Activated naive CD4-positive, alpha-beta T cell treated with anti-CD3 and anti-CD28 coated beads, Interleukin-2, amount 10 ng/mL, durations not matched to agents 7 days and 5 days (primary cell): ENCODE measurements around the gene FGFRL1.

Experiments used
- CTCF ChIA-PET: fragments of 350-600 bp; sonication (Branson Sonifier 250); formaldehyde crosslinking; loops from one replicate; lab custom pipeline; 2021; ENCODE audit warnings: antibody characterized with exemption; lab: Charles Lee
- DNase-seq: peaks from one replicate; pipeline ENCODE4 v3.0.0-alpha.2; 2020
- H3K27ac Mint-ChIP-seq: one replicate; pipeline ENCODE4 v1.8.0; 2021; ENCODE audit warnings: mild to moderate bottlenecking, moderate library complexity, mixed read lengths
- H3K27me3 Mint-ChIP-seq: one replicate; pipeline ENCODE4 v1.8.0; 2021; ENCODE audit warnings: mild to moderate bottlenecking, mixed read lengths
- H3K36me3 Mint-ChIP-seq: one replicate; pipeline ENCODE4 v1.8.0; 2021; ENCODE audit warnings: mixed read lengths
- H3K4me1 Mint-ChIP-seq: one replicate; pipeline ENCODE4 v1.8.0; 2021; ENCODE audit warnings: mixed read lengths
- H3K4me3 Mint-ChIP-seq: one replicate; pipeline ENCODE4 v1.8.0; 2021; ENCODE audit warnings: mild to moderate bottlenecking, moderate library complexity, mixed read lengths
- H3K9me3 Mint-ChIP-seq: one replicate; pipeline ENCODE4 v1.8.0; 2021; ENCODE audit warnings: mixed read lengths

Gene FGFRL1

DNA sequence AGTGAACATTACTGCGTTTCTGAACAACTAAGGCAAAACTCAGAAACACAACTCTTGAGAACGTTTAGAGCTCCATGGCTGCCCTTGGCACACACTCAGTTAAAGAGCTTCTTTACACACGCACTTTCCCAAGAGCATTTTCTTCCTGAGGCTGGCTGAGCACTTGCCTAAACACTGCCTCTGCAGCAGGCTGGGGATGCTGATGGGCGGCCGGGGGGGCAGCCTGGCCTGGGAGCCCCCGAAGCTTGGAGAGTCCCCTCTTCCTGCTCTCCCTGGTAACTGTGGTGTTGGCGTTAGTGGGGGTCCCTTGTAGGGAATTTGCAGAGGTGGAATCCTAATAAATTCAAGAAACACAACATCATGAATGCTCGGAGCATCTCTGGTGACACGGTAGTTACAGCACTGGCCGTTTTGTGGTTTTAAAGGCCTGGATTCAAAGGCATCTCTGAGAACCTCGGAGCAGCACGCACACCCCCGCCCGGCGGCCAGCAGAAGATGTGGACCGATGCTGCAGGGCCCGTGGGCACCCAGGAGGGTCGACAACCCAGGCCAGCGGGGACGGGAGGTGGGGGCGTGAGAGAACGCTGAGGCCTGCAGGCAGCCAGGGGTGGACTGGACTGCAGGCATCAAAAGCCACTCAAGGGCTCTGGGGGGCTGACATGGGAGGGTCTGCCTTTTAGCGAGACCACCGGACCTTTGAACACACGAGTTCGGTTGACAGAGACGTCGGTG, 45.4 kb downstream of the FGFRL1 start:
- H3K27me3 Mint-ChIP-seq: peaks cover 53% of the 10 kb centered on the region
- CTCF ChIA-PET: no interaction called here
- H3K9me3 Mint-ChIP-seq: no peaks in the 10 kb centered on the region
- H3K36me3 Mint-ChIP-seq: no peaks in the 10 kb centered on the region
- H3K4me3 Mint-ChIP-seq: no peak overlapping the region
- peaks cover 11% of the 10 kb centered on the region for H3K4me1 Mint-ChIP-seq
- H3K27ac Mint-ChIP-seq: no peak overlapping the region
- DNase-seq: peak; percentile 9

- peak; percentile 16 for DNase-seq
- Mint-ChIP-seq H3K9me3 (no peaks in the 10 kb centered on the region), H3K27ac (no peak overlapping the region), H3K4me1 (peaks cover 15% of the 10 kb centered on the region), H3K4me3 (no peak overlapping the region), H3K36me3 (no peaks in the 10 kb centered on the region), H3K27me3 (peaks cover 50% of the 10 kb centered on the region)
- CTCF ChIA-PET: no interaction called here
Measured at GRCh38 chr4:1057403-1057745, 45.9 kb downstream of the FGFRL1 start.

- Mint-ChIP-seq H3K36me3 (no peaks in the 10 kb centered on the region), H3K9me3 (no peaks in the 10 kb centered on the region), H3K27me3 (peaks cover 47% of the 10 kb centered on the region), H3K27ac (no peak overlapping the region), H3K4me3 (no peak overlapping the region), H3K4me1 (peaks cover 20% of the 10 kb centered on the region)
- CTCF ChIA-PET: no interaction called here
- DNase-seq: peak; percentile 10
Measured at GRCh38 chr4:1058198-1058996, 47.0 kb downstream of the FGFRL1 start.

DNA sequence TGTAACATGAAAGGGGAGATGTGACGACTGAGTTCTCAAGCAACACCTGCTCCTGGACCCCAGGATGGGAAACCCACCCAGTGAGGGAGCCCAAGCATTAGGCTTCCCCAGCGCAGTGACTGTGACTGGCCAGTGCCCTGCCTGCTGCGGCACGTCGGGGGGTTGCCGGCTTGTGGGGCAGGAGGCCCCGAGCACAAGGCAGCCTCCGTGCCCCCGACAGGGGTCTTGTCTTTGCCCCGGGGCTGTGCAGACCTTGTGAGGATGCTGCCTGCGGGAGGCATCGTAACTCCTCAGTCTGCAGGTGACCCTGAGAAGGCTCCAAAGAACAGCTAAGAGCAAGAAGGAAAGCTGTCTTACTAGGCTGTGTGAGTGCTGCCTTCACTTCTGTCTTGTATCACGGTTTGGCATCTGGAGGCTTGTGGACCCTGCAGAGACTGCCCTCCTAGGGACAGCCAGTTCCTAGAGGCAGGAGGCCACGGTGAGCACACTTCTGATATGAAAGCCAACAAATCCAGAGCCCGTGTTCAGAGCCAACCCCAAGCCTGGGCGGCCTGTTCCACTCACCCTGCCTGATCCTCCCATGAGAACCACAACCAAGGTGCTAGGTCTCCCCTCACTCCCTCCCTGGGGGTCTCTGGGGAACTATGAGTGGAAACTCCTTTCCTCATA, 47.7 kb downstream of the FGFRL1 start:
- peaks cover 20% of the 10 kb centered on the region for H3K4me1 Mint-ChIP-seq
- peaks cover 44% of the 10 kb centered on the region for H3K27me3 Mint-ChIP-seq
- DNase-seq: peak; percentile 15
- no peak overlapping the region for H3K4me3 Mint-ChIP-seq
- CTCF ChIA-PET: no interaction called here
- H3K9me3 Mint-ChIP-seq: no peaks in the 10 kb centered on the region
- no peak overlapping the region for H3K27ac Mint-ChIP-seq
- no peaks in the 10 kb centered on the region for H3K36me3 Mint-ChIP-seq

DNA sequence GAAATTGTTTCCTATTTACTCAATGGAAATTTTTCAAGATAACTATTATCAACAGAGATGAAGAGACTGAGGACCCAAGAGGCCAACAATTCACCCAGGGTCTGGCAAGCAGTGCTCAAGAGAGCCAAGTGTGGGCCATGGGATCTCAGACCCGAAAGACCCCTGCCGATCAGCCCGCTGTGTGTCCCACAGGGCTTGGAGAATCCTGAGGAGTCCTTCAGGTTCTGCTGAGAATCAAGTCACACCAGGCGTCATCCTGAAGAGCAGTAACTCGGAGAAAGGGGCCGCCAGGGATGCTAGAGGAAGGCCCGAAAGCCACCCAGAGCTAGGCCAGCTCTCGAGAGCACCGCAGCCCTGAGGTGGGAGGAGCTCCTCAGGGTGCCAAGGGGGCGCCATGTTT, 48.7 kb downstream of the FGFRL1 start:
- no peaks in the 10 kb centered on the region for H3K9me3 Mint-ChIP-seq
- peaks cover 20% of the 10 kb centered on the region for H3K4me1 Mint-ChIP-seq
- H3K4me3 Mint-ChIP-seq: no peak overlapping the region
- CTCF ChIA-PET: no interaction called here
- H3K36me3 Mint-ChIP-seq: no peaks in the 10 kb centered on the region
- H3K27ac Mint-ChIP-seq: no peak overlapping the region
- peaks cover 42% of the 10 kb centered on the region for H3K27me3 Mint-ChIP-seq
- DNase-seq: peak; percentile 13

- Mint-ChIP-seq H3K27ac (no peak overlapping the region), H3K4me3 (no peak overlapping the region), H3K9me3 (no peaks in the 10 kb centered on the region), H3K36me3 (no peaks in the 10 kb centered on the region), H3K4me1 (peaks cover 18% of the 10 kb centered on the region), H3K27me3 (peaks cover 42% of the 10 kb centered on the region)
- DNase-seq: no peak
- CTCF ChIA-PET: no interaction called here
Measured at GRCh38 chr4:1060621-1061020, 49.2 kb downstream of the FGFRL1 start.

- H3K4me3 Mint-ChIP-seq: no peak overlapping the region
- CTCF ChIA-PET: no interaction called here
- no peaks in the 10 kb centered on the region for H3K9me3 Mint-ChIP-seq
- H3K27ac Mint-ChIP-seq: no peak overlapping the region
- DNase-seq: no peak
- peaks cover 12% of the 10 kb centered on the region for H3K4me1 Mint-ChIP-seq
- H3K36me3 Mint-ChIP-seq: no peaks in the 10 kb centered on the region
- H3K27me3 Mint-ChIP-seq: peaks cover 40% of the 10 kb centered on the region
Measured at GRCh38 chr4:1061056-1061700, 49.8 kb downstream of the FGFRL1 start.

GRCh38 chr4:1061760-1062159, 50.3 kb downstream of the FGFRL1 start:
- Mint-ChIP-seq H3K27ac (no peak overlapping the region), H3K4me1 (peaks cover 10% of the 10 kb centered on the region), H3K4me3 (no peak overlapping the region)

DNA sequence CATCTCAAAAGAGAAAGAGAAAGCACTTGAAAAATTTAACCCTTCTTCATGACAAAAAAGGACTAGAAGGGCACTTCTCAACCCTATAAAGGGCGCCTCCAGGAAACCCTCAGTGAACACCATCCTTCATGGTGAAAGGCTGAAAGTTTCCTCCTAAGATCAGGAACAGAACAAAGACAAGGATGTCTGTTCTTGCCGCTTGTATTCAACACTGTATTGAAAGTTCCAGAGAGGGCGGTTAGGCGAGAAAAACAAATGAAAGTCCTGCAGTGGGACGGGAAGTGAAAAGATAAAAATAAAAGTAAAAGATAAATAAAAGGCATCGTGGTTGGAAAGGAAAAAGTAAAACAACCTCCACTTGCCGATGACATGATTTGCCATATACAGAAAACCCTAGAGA, 51.0 kb downstream of the FGFRL1 start:
- Mint-ChIP-seq H3K36me3 (no peaks in the 10 kb centered on the region), H3K27me3 (peaks cover 45% of the 10 kb centered on the region), H3K4me3 (no peak overlapping the region), H3K4me1 (peaks cover 10% of the 10 kb centered on the region), H3K9me3 (no peaks in the 10 kb centered on the region), H3K27ac (no peak overlapping the region)
- CTCF ChIA-PET: no interaction called here
- no peak for DNase-seq

More at GRCh38 chr4:1061760-1062159, 50.3 kb downstream of the FGFRL1 start:
- no peak for DNase-seq
- Mint-ChIP-seq H3K36me3 (no peaks in the 10 kb centered on the region), H3K27me3 (peaks cover 44% of the 10 kb centered on the region), H3K9me3 (no peaks in the 10 kb centered on the region)
- CTCF ChIA-PET: no interaction called here

DNA sequence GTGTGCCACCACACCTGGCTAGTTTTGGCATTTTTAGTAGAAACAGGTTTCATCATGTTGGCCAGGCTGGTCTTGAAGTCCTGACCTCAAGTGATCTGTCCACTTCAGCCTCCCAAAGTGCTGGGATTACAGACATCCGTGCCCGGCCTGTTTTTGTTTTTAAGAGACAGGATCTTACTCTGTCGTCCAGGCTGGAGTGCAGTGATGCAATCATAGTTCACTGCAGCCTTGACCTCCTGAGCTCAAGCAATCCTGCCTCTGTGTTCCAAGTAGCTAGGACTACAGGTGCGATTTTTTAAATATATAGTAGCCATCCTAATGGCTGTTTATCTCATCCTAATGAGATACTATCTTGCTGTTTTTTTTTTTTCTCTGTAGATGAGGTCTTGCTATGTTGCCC, 54.3 kb downstream of the FGFRL1 start:
- Mint-ChIP-seq H3K9me3 (no peaks in the 10 kb centered on the region), H3K4me3 (no peak overlapping the region), H3K4me1 (peaks cover 10% of the 10 kb centered on the region), H3K27ac (no peak overlapping the region), H3K36me3 (no peaks in the 10 kb centered on the region), H3K27me3 (peaks cover 47% of the 10 kb centered on the region)
- CTCF ChIA-PET: no interaction called here
- no peak for DNase-seq

- H3K36me3 Mint-ChIP-seq: no peaks in the 10 kb centered on the region
- H3K27me3 Mint-ChIP-seq: peaks cover 53% of the 10 kb centered on the region
- DNase-seq: no peak
- no peaks in the 10 kb centered on the region for H3K9me3 Mint-ChIP-seq
- CTCF ChIA-PET: no interaction called here
- H3K4me3 Mint-ChIP-seq: no peak overlapping the region
- no peak overlapping the region for H3K27ac Mint-ChIP-seq
- H3K4me1 Mint-ChIP-seq: peaks cover 3% of the 10 kb centered on the region
Measured at GRCh38 chr4:1069394-1069793, 58.0 kb downstream of the FGFRL1 start.

- H3K27me3 Mint-ChIP-seq: peaks cover 45% of the 10 kb centered on the region
- H3K9me3 Mint-ChIP-seq: no peaks in the 10 kb centered on the region
- peak overlapping the region; percentile 60 for H3K27ac Mint-ChIP-seq
- peaks cover 3% of the 10 kb centered on the region for H3K4me1 Mint-ChIP-seq
- CTCF ChIA-PET: interaction anchor here (0.6 to 1.6 kb wide), 2 partner anchors 9 to 63 kb away, joined by 3 to 5 read pairs; no protein-coding TSS in a partner anchor
- no peak overlapping the region for H3K4me3 Mint-ChIP-seq
- peak; percentile 69 for DNase-seq
- no peaks in the 10 kb centered on the region for H3K36me3 Mint-ChIP-seq
Measured at GRCh38 chr4:1072830-1073446, 61.5 kb downstream of the FGFRL1 start.

DNA sequence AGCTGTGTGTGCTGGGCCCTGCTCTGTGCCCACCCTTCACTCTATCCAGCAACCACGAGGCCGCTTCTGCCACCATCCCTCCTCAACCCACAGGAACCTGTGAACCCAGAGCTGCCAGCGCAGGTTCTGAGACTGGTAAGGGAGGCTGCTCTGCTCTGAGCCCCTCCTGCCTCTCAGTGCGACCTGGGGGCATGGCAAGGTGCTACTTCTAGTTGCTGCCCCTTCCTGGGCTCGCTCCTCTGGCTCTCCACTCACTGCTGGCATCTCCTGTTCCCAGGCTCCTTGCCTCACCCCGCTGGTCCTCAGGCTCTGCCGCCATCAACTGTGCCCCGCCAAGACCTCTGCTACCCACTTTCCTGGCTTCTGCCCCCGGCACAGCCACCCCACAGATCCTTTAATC, 62.7 kb downstream of the FGFRL1 start:
- no peak for DNase-seq
- Mint-ChIP-seq H3K27me3 (peaks cover 45% of the 10 kb centered on the region), H3K4me1 (peaks cover 3% of the 10 kb centered on the region), H3K27ac (no peak overlapping the region), H3K9me3 (no peaks in the 10 kb centered on the region), H3K4me3 (no peak overlapping the region), H3K36me3 (no peaks in the 10 kb centered on the region)
- CTCF ChIA-PET: interaction anchor here (1.2 to 1.6 kb wide), 2 partner anchors 10 to 278 kb away, joined by 3 to 5 read pairs; no protein-coding TSS in a partner anchor

- peaks cover 3% of the 10 kb centered on the region for H3K4me1 Mint-ChIP-seq
- CTCF ChIA-PET: interaction anchor here (0.9 to 1.2 kb wide), 2 partner anchors 22 to 277 kb away, joined by 3 read pairs; no protein-coding TSS in a partner anchor
- H3K4me3 Mint-ChIP-seq: no peak overlapping the region
- H3K27ac Mint-ChIP-seq: no peak overlapping the region
- H3K36me3 Mint-ChIP-seq: no peaks in the 10 kb centered on the region
- no peaks in the 10 kb centered on the region for H3K9me3 Mint-ChIP-seq
- peaks cover 40% of the 10 kb centered on the region for H3K27me3 Mint-ChIP-seq
- DNase-seq: no peak
Measured at GRCh38 chr4:1075225-1075624, 63.8 kb downstream of the FGFRL1 start.
